NOMO-1 treated with dmso at 0.1 percent for 144 hours (cell line): ENCODE data around the gene OR9A2.

Experiments used
- DNase-seq: peaks from one replicate; lab custom pipeline; 2025; ENCODE audit not compliant: unreplicated experiment; lab: John Stamatoyannopoulos, UW

OR9A2 gene

GRCh38 chr7:143027032-143027431, at the start of gene OR9A2:
Gene OR9A2 (minus strand): TSS chr7:143027132. CDS start chr7:143027132, 0 bp downstream.
- no peak for DNase-seq

- no peak for DNase-seq
Observed at GRCh38 chr7:143074141-143074540, 47.2 kb upstream of the OR9A2 start.

GRCh38 chr7:143073556-143073955, 46.6 kb upstream of the OR9A2 start:
- DNase-seq: no peak

GRCh38 chr7:143069912-143070500, 43.1 kb upstream of the OR9A2 start:
- DNase-seq: no peak

GRCh38 chr7:143068446-143068845, 41.5 kb upstream of the OR9A2 start:
- DNase-seq: no peak

GRCh38 chr7:143063741-143064140, 36.8 kb upstream of the OR9A2 start:
- no peak for DNase-seq

DNA sequence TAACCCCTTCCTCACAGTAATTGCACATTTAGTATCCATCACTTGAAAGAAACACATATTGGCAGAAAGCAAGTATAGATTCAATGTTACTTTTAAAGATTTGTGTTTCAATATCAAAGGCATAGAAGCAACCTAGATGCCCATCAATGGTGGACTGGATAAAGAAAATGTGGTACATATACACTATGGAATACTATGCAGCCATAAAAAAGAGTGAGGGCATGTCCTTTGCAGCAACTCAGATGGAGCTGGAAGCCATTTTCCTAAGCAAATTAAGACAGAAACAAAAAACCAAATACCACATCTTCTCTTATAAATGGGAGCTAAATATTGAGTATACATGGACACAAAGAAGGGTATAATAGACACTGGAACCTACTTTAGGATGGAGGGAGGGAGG, 28.8 kb upstream of the OR9A2 start:
- DNase-seq: no peak

- DNase-seq: no peak
Observed at GRCh38 chr7:143054621-143055020, 27.7 kb upstream of the OR9A2 start.

- DNase-seq: no peak
Observed at GRCh38 chr7:143052041-143052440, 25.1 kb upstream of the OR9A2 start, which contains the start of gene OR6V1. Gene OR6V1 (plus strand): TSS chr7:143052341. CDS start chr7:143052341, 0 bp downstream.

DNA sequence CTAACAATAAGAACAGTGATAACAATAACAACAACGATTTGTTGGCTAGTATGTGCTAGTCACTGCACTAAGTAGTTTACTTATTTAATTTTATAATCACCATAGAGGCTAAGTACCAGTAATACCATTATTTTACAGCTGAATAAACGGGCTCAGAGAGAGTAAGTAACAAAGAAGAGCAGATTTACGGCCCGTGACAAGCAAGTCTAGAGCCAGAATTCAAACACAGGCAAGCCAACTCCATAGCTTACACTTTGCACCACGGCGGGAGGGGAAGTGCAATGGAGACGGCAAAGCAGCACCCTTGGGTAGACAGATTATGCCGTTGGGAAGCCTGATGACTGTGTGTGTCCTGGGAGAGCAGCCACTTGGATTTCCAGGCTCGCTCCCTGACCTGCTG, 24.0 kb upstream of the OR9A2 start:
- DNase-seq: no peak

GRCh38 chr7:143049362-143049761, 22.4 kb upstream of the OR9A2 start:
- no peak for DNase-seq

GRCh38 chr7:143048827-143049226, 21.9 kb upstream of the OR9A2 start:
- no peak for DNase-seq

GRCh38 chr7:143047326-143047725, 20.4 kb upstream of the OR9A2 start:
- DNase-seq: peak; percentile 13

GRCh38 chr7:143046426-143046851, 19.5 kb upstream of the OR9A2 start:
- DNase-seq: no peak

DNA sequence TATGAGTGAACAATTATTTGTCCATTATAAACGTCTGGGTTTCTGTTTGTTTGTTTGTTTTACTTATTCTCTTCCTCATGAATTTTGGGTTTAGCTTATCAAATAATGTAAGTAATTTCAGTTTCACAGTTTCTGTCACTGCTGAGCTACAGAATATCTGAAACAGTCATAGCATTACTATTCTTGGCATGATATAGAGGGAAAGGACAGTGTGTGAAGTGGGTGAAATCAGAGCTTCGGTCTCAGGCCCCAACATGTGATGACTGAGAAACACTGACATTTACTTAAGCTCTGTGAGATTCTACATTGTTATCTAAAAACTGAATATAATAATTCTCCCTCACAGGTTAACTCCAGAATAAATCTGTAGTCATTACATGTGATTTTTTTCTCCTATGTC, 16.5 kb upstream of the OR9A2 start:
- DNase-seq: no peak

GRCh38 chr7:143042790-143043271, 15.9 kb upstream of the OR9A2 start:
- no peak for DNase-seq

DNA sequence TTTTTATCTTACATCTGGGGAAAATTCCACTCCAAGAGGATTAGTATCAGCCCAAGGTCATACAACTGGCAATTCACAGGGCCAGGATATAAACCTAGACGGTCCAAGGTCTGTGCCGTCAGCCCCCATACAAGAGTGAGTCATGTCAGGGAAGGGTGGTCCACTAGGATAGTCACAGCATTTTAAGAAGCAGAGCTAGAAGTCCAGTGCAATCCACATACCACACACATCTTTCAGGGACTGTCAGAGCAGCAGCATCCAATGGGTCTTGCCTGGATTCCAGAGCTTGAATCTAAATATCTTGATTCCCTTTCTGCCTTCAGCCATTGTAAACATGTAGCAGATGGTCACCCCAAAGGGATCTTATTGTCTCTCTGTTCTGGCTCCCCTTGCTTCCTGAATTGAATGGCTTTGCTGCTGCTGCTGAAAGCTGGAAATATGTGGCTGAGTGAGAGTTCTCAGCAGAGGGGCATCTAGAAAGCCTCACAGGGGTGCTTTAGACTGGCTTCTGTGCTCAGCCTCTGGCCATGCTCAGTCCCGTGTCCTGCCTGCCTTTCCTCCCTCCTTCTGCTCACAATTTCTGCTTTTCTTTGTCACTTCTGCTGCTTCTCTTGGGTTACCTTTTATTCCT, 15.3 kb upstream of the OR9A2 start:
- DNase-seq: no peak

- no peak for DNase-seq
Observed at GRCh38 chr7:143041346-143041745, 14.4 kb upstream of the OR9A2 start.

DNA sequence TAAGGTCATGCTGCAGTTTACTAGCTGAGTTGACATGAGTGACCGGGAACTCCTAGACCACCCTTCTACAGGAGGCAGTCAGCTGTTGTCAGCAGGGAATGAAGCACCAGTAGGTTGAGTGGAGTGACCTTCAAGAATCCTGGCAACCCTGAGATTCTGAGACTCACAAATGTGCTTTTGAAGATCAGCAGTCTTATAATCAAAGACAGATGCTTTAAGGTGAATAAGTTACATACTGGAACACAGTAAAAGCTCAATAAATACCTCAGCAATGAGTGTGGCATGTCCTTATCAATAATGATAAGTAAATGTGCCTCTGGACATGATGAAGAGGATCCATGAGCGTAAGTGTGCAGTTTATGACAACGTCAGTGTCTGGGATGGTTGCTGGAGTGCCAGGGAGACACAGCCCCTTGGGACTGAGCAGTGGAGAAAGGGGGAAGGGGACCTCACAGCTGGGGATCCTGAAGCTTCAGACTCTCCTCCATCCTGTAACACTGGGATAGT, 13.3 kb upstream of the OR9A2 start:
- DNase-seq: no peak

DNA sequence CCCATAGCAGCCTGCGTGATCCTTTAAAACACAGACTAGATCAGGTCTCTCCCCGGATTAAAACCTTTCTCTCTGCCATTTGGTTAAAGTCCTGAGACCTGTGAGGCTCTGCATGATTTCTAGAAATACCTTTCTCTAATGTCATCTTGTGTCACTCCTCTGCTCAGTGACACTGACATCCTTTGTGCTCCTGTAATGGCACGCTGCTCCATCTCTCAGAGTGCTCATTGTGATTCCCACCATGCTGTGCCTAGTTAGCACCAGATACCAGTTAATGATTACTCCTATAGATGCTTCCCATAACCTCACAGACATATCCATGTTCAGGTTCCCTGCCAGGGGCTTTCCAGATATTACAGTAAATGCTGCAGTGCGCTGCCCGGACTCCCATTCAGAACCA, 11.7 kb upstream of the OR9A2 start:
- DNase-seq: no peak

DNA sequence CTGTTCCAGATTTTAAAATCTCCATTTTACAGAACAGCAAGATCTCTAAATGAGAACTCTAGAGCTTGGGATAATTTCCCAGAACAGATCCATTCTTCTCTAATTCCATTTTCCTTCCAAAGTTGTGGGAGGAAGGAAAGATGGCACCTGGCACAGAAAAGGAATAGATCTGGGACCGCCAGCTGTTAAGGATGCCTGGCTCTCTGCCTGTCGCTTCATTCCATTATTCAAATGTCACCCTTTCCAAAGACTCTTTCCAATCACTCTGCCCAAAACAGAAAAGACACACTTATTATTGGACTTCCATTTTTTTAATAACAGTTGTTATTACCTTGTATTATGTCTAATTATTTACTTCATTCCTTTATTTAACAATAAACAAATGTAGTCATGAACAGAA, 751 bp upstream of the OR9A2 start:
- no peak for DNase-seq

- DNase-seq: no peak
Observed at GRCh38 chr7:143025371-143025770, 1.6 kb downstream of the OR9A2 start.

GRCh38 chr7:143023047-143023446, 3.9 kb downstream of the OR9A2 start:
- DNase-seq: no peak
